ENCODE data around the gene CIB4. TPM values are rescaled to one million over a fixed set of nuclear protein-coding genes. Genes with fewer than 3 reads are reported as not detected.

The CIB4 gene
- total and polyA plus RNA-seq, 2 donors (not counting 1 experiment from before 2014, with no cell fraction given) = not detected

DNA sequence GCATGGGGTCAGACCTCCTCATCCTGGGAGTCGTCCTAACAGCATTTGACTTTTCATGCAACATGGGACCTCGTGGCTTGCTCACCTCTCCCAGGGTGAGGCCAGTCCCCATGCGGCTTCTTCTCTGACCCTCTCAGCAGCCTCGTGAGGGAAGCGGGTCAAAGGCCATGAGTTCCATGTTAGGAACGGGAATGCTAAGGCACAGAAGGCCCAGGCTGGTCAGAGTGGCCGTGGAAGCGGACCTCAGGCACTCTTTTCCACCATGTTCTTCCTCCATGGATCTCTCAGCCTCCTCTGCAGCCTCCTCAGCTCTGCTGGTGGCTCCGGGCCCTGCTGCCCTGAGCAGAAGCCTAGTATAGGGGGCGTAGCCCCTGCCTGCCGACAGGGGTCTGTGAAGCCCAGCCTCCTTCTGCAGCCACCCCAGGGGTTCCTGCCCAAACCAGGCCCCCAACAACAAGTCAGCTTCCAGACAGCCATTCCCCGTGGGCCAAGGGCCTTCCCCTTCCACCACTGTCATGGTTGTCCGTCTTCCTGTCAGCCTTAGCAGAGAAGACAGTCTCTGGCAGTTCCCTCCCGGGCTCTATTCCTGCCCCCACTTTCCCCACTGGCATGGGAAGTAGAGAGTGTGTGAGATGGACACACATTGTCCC lies 103.2 kb downstream of the CIB4 start:
- CTCF ChIA-PET = no interaction called here
- TF ChIP-seq EZH2 (IDR thresholded peaks at IDR 0.05; ENCODE audit: borderline replicate concordance, insufficient read depth, low read depth, low read length, poor library complexity, severe bottlenecking) (no peak), CTCF (IDR thresholded peaks at IDR 0.05) (no peak)

GRCh38 chr2:26537069-26537825 lies 103.9 kb downstream of the CIB4 start:
- ATAC-seq (ENCODE audit: low read depth) (no peak), DNase-seq (no peak)
- TF ChIP-seq EZH2 (IDR thresholded peaks at IDR 0.05; ENCODE audit: borderline replicate concordance, insufficient read depth, low read depth, low read length, poor library complexity, severe bottlenecking) (no peak), CTCF (IDR thresholded peaks at IDR 0.05) (no peak)
- no peaks in the 10 kb centered on the region for H3K4me1 ChIP-seq (ENCODE audit: control insufficient read depth in 2 of 2, insufficient read depth in 2 of 2, low read length in 2 of 2)
- no peaks in the 10 kb centered on the region for H3K9me3 ChIP-seq (ENCODE audit: control extremely low read depth in 1 of 3, control insufficient read depth in 2 of 3, insufficient read depth in 1 of 3, low read length in 2 of 3)
- H3K9ac ChIP-seq (ENCODE audit: low read length) = no peak overlapping the region
- no peak overlapping the region for H3K4me2 ChIP-seq (replicated peaks; ENCODE audit: low read depth, low read length, poor library complexity, severe bottlenecking)
- 84% methylated on average over 10 of the region's 17 CpGs for WGBS (ENCODE audit: insufficient coverage)
- H3K4me3 ChIP-seq (ENCODE audit: control extremely low read depth in 1 of 5, extremely low read depth in 1 of 5, insufficient read depth in 1 of 5, low read depth in 2 of 5, low read length in 4 of 5) = no peak overlapping the region
- H3K27me3 Mint-ChIP-seq = peaks cover 6% of the 10 kb centered on the region
- no peak overlapping the region for H3K27ac ChIP-seq (ENCODE audit: low read length in 2 of 2)
- H3K4me3 Mint-ChIP-seq = no peak overlapping the region
- ChIA-PET CTCF (no interaction called here), POLR2A (no interaction called here)
- no peaks in the 10 kb centered on the region for H3K36me3 ChIP-seq (replicated peaks in 1 of 2; ENCODE audit: control extremely low read depth in 1 of 2, control insufficient read depth in 1 of 2, extremely low read depth in 1 of 2, insufficient read depth in 2 of 2, low read length in 1 of 2)
- H2AFZ ChIP-seq (ENCODE audit: insufficient read depth, low read depth, low read length, poor library complexity, severe bottlenecking) = no peak overlapping the region
- intact Hi-C loops (cut with micrococcal nuclease) = no loop called here
- H3K9me3 Mint-ChIP-seq (ENCODE audit: insufficient read depth) = no peaks in the 10 kb centered on the region
- no peaks in the 10 kb centered on the region for H3K79me2 ChIP-seq (ENCODE audit: control insufficient read depth, insufficient read depth, low read length)
- no peaks in the 10 kb centered on the region for H3K4me1 Mint-ChIP-seq
- H4K20me1 ChIP-seq (ENCODE audit: control insufficient read depth, insufficient read depth, low read length, poor library complexity, severe bottlenecking) = no peaks in the 10 kb centered on the region
- no peak overlapping the region for H3K27ac Mint-ChIP-seq
- H3K27me3 ChIP-seq (replicated peaks in 1 of 4; ENCODE audit: control extremely low read depth in 1 of 4, control insufficient read depth in 3 of 4, insufficient read depth in 4 of 4, low read length in 3 of 4) = peaks cover 0 to 3% (median 0%) of the 10 kb centered on the region in 4 experiments

More for the DNA sequence above, 103.2 kb downstream of the CIB4 start:
- Histone ChIP-seq H3K9ac (ENCODE audit: low read length) (no peak overlapping the region), H2AFZ (ENCODE audit: insufficient read depth, low read depth, low read length, poor library complexity, severe bottlenecking) (no peak overlapping the region), H3K27me3 (replicated peaks in 1 of 4; ENCODE audit: control extremely low read depth in 1 of 4, control insufficient read depth in 3 of 4, insufficient read depth in 4 of 4, low read length in 3 of 4) (peaks cover 0 to 3% (median 0%) of the 10 kb centered on the region in 4 experiments), H3K4me2 (replicated peaks; ENCODE audit: low read depth, low read length, poor library complexity, severe bottlenecking) (no peak overlapping the region), H3K4me1 (ENCODE audit: control insufficient read depth in 2 of 2, insufficient read depth in 2 of 2, low read length in 2 of 2) (no peaks in the 10 kb centered on the region), H3K9me3 (ENCODE audit: control extremely low read depth in 1 of 3, control insufficient read depth in 2 of 3, insufficient read depth in 1 of 3, low read length in 2 of 3) (no peaks in the 10 kb centered on the region), H4K20me1 (ENCODE audit: control insufficient read depth, insufficient read depth, low read length, poor library complexity, severe bottlenecking) (no peaks in the 10 kb centered on the region), H3K79me2 (ENCODE audit: control insufficient read depth, insufficient read depth, low read length) (no peaks in the 10 kb centered on the region), H3K36me3 (replicated peaks in 1 of 2; ENCODE audit: control extremely low read depth in 1 of 2, control insufficient read depth in 1 of 2, extremely low read depth in 1 of 2, insufficient read depth in 2 of 2, low read length in 1 of 2) (no peaks in the 10 kb centered on the region), H3K4me3 (ENCODE audit: control extremely low read depth in 1 of 5, extremely low read depth in 1 of 5, insufficient read depth in 1 of 5, low read depth in 2 of 5, low read length in 4 of 5) (no peak overlapping the region), H3K27ac (ENCODE audit: low read length in 2 of 2) (no peak overlapping the region)
- Mint-ChIP-seq H3K4me1 (no peaks in the 10 kb centered on the region), H3K27me3 (peaks cover 10% of the 10 kb centered on the region), H3K4me3 (no peak overlapping the region), H3K27ac (no peak overlapping the region), H3K9me3 (ENCODE audit: insufficient read depth) (no peaks in the 10 kb centered on the region)
- ATAC-seq (ENCODE audit: low read depth) = no peak
- POLR2A ChIA-PET = no interaction called here
- intact Hi-C loops (cut with micrococcal nuclease) = no loop called here
- DNase-seq = no peak
- 81% methylated on average over 12 of the region's 14 CpGs for WGBS (ENCODE audit: insufficient coverage)

Data from B cell (primary cell).